Pulmonary artery endothelial cell (primary cell): ENCODE data around the gene ACSM2B. TPM values are rescaled to one million over a fixed set of nuclear protein-coding genes. Genes with fewer than 3 reads are reported as not detected.
"Not testable (repeated sequence)": the region's sequence is repeated elsewhere in the genome, so short reads cannot be mapped to it uniquely, and the experiment has no call there.

Experiments used
- DNase-seq: peaks from one replicate; pipeline ENCODE4 v3.0.0-alpha.2; 2011; ENCODE audit warnings: low read depth, low spot score
- total RNA-seq: library from RNA; depleted of rRNA; stranded (reverse); fragments of >200 nt; gene quantifications from 2 replicates; pipeline ENCODE4 v1.2.3, GENCODE V29; 2014

The ACSM2B gene
- not detected in 2 replicates for total RNA-seq

GRCh38 chr16:20576145-20576544 lies at the start of gene ACSM2B:
ACSM2B (minus strand) TSS chr16:20576367; CDS start chr16:20564845, 11,522 bp downstream.
- not testable (repeated sequence) for DNase-seq

- DNase-seq: no peak
These were observed 49.0 kb upstream of the ACSM2B start for GRCh38 chr16:20624882-20625807.

GRCh38 chr16:20624205-20624604 lies 48.0 kb upstream of the ACSM2B start:
- no peak for DNase-seq

GRCh38 chr16:20622498-20622870 lies 46.3 kb upstream of the ACSM2B start:
- no peak for DNase-seq

DNA sequence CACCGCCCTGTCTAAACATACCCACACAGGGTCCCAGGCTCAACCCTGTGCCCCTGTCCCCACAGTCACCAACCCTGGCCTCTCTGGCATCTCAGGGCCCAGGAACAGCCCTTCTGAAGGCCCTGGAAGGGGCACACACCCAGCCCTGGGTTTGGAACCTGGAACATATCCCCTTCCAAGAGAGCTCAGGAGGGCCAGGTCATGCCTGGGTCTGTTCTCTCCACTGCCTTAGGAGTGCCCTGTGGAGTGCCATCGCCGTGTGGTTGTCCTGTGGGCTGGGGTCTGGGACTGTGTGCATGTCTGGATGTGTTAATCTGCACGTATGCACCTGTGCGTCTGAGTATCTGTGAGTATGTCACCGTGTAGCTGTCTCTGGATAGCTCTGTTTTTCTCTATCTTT lies 45.2 kb upstream of the ACSM2B start:
- DNase-seq: no peak

- no peak for DNase-seq
These were observed 44.6 kb upstream of the ACSM2B start for GRCh38 chr16:20620770-20621169.

- no peak for DNase-seq
These were observed 43.8 kb upstream of the ACSM2B start for GRCh38 chr16:20620003-20620402.

DNA sequence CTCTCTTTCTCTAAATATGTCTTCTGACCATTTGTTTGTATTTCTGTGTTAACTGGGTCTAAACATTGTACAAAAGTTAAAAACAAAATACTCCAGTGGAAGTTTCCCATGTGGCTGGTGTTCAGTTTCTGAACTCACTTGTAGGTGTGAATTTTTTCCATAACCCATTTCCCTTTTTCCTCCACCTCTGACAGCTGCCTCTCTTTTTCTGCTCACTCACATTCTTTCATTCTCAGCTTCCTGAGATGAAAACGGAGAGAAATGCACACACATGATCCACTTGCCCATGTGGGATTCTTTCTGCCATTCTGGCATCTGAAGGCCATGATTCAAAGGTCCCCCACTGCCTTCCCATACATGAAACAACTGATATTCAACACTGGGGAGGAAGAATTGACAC lies 41.1 kb upstream of the ACSM2B start:
- no peak for DNase-seq

DNA sequence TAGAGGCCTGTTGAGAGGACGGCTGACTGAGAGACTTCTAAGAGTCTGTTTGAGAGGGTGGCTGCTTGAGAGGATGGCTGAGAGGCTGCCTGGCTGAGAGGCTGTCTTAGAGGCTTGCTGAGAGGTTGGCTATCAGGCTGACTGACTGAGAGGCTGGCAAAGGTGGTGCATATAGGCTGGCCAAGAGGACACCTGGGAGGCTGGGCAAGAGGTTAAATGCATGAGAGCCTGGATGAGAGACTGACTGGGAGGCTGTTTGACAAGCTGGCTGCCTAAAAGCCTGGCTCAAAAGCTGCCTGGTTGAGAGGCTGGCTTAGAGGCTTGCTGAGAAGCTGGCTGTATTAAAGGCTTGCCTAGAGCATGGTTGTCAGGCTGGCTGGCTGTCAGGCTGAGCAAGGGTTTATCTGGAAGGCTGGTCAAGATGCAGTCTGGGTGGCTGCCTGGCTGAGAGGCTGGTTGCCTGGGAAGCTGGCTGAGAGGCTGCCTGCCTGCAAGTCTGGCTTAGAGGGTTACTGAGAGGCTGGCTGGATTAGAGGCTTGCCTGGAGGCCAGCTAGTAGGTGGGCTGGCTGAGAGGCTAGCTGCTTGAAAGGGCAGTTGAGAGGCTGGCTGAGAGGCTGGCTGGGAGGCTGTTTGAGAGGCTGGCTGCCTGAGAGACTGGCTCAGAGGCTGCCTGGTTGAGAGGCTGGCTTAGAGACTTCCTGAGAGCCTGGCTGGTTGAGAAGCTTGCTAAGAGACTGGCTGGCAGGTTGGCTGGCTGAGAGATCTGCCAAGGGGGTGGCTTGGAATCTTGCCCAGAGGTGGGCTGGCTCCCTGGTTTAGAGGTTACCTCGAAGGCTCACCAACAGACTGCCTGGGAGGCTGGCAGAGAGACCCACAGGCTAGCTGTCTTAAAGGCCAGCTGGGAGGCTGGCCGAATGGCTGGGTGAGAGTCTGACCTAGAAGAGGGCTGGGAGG lies 38.3 kb upstream of the ACSM2B start:
- no peak for DNase-seq

- DNase-seq: no peak
These were observed 37.5 kb upstream of the ACSM2B start for GRCh38 chr16:20613481-20614185.

DNA sequence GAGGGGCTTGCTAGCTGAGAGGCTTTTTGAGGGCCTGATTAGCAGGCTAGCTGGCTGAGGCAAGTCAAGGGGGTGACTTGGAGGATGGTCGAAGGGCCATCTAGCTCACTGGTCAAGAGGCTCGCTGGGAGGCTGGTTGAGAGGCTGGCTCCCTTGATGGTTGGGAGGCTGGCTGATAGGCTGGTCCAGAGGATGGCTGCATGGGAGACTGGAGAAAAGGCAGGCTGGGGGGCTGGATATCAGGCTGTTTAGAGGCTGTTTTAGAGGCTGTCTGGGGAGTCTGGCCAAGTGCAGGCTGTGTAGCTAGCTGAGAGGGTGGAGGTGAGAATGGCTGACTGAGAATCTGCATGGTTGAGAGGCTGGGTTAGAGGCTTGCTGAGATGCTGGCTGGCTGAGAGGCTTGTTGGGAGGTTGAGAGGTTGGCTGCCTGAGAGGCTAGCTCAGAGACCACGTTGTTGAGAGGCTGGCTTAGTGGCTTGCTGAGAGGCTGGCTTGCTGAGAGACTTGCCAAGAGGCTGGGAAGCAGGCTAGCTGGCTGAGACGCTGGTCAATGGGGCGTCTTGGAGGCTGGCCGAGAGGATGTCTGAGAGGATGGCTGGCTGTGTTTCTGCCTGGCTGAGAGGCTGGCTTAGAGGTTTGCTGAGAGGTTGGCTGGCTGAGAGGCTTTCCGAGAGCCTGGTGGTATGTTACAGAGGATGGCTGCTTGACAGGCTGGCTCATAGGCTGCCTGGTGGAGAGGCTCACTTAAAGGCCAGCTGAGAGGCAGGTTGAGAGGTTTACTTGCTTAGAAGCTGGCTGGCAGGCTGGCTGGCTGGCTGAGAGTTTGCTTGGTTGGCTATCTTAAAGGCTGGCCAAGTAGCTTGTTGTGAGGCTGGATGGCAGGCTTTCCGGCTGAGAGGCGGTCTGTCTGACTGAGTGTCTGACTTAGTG lies 36.6 kb upstream of the ACSM2B start:
- no peak for DNase-seq

- no peak for DNase-seq
These were observed 35.9 kb upstream of the ACSM2B start for GRCh38 chr16:20611975-20612481.

DNA sequence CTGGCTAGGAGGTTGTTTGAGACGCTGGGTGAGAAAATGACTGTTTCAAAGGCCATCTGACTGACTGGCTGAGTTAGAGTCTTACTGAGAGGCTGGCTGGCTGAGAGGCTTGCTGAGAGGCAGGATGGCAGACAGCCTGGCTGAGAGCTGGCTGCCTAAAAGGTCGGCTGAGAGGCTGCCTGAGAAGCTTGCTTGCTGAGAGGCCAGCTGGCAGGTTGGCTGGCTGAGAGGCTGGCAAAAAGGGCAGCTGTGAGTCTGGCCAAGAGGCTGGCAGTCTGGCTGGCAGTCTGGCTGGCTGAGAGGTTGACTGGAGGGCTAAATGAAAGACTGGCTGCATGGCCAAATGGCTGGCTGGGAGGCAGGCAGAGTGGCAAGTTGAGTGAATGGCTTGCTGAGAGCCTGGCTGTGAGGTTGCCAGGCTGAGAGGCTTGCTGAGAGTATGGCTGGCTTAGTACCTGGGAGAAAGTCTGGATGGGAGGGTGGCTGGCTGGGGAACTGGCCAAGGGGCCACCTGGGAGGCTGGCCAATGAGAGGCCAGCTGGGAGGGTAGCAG lies 35.3 kb upstream of the ACSM2B start:
- DNase-seq: no peak

DNA sequence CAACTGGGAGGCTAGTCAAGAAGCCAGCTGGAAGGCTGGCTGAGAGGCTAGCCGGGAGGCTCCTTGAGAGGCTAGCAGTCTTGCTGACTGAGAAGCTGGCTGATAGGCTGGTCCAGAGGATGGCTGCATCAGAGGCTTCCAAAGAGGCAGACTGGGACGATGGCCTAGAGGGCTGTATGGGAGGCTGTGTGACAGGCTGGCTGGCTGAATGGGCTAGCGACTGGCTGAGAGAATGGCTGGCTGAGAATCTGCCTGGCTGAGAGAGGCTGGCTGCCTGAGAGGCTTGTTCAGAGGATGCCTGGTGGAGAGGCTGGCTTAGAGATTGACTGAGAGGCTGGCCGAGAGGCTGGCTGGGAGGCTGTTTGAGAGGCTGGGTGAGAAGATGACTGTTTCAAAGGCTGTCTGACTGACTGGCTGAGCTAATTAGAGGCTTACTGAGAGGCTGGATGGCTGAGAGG lies 34.8 kb upstream of the ACSM2B start:
- no peak for DNase-seq

GRCh38 chr16:20610211-20610891 lies 34.2 kb upstream of the ACSM2B start:
- no peak for DNase-seq

- DNase-seq: not testable (repeated sequence)
These were observed 26.0 kb upstream of the ACSM2B start for GRCh38 chr16:20602205-20602604.

GRCh38 chr16:20599475-20599874 lies 23.3 kb upstream of the ACSM2B start:
- DNase-seq: not testable (repeated sequence)

GRCh38 chr16:20598832-20599469 lies 22.8 kb upstream of the ACSM2B start:
- no peak for DNase-seq

GRCh38 chr16:20595694-20596093 lies 19.5 kb upstream of the ACSM2B start:
- not testable (repeated sequence) for DNase-seq
